Nephron (organoid): Measurements from ENCODE around the gene PYGL.

Source experiments
- H3K27ac Mint-ChIP-seq, 3 experiments: 2 replicates each; pipeline ENCODE4 v1.8.0; 2020; ENCODE audit warnings: mixed read lengths in 3 of 3, mild to moderate bottlenecking in 2 of 3, moderate library complexity in 1 of 3
- H3K27me3 Mint-ChIP-seq: 2 replicates; pipeline ENCODE4 v1.8.0; 2021; ENCODE audit warnings: low read depth, mild to moderate bottlenecking, moderate library complexity, mixed read lengths
- H3K36me3 Mint-ChIP-seq: 2 replicates; pipeline ENCODE4 v1.8.0; 2020; ENCODE audit warnings: low read depth, mixed read lengths
- H3K4me1 Mint-ChIP-seq: 2 replicates; pipeline ENCODE4 v1.8.0; 2020; ENCODE audit warnings: mixed read lengths
- H3K4me3 Mint-ChIP-seq, 3 experiments: 2 replicates each; pipeline ENCODE4 v1.8.0; 2020; ENCODE audit warnings: mild to moderate bottlenecking in 3 of 3, mixed read lengths in 3 of 3, moderate library complexity in 2 of 3
- H3K9me3 Mint-ChIP-seq: 2 replicates; pipeline ENCODE4 v1.8.0; 2020; ENCODE audit warnings: mixed read lengths
- CTCF ChIP-seq, 3 experiments: fragments of 200-600 bp; sonication (generic); IDR thresholded peaks; one replicate each; pipeline ENCODE4 v1.5.0; 2021; ENCODE audit warnings: antibody characterized with exemption in 3 of 3; ENCODE audit not compliant: unreplicated experiment in 3 of 3

PYGL gene

GRCh38 chr14:50859296-50859624 is 85.0 kb downstream of the PYGL start:
- H3K4me3 Mint-ChIP-seq: peak overlapping the region in 2 of 3 experiments; percentile 12 to 27
- peaks cover 7% of the 10 kb centered on the region for H3K27me3 Mint-ChIP-seq
- H3K36me3 Mint-ChIP-seq: no peaks in the 10 kb centered on the region
- peak overlapping the region; percentile 74 to 96 (median 94) for H3K27ac Mint-ChIP-seq
- H3K9me3 Mint-ChIP-seq: no peaks in the 10 kb centered on the region
- no peak for TF ChIP-seq CTCF (IDR thresholded peaks at IDR 0.05; ENCODE audit: unreplicated experiment in 3 of 3)
- H3K4me1 Mint-ChIP-seq: peaks cover 25% of the 10 kb centered on the region

GRCh38 chr14:50856660-50857059 is 87.6 kb downstream of the PYGL start:
- no peak for TF ChIP-seq CTCF (IDR thresholded peaks at IDR 0.05; ENCODE audit: unreplicated experiment in 3 of 3)
- Mint-ChIP-seq H3K27ac (no peak overlapping the region), H3K4me3 (no peak overlapping the region), H3K4me1 (peaks cover 14% of the 10 kb centered on the region), H3K36me3 (no peaks in the 10 kb centered on the region), H3K27me3 (peaks cover 7% of the 10 kb centered on the region), H3K9me3 (no peaks in the 10 kb centered on the region)

- Mint-ChIP-seq H3K9me3 (no peaks in the 10 kb centered on the region), H3K4me1 (peaks cover 13% of the 10 kb centered on the region), H3K4me3 (no peak overlapping the region), H3K27me3 (peaks cover 7% of the 10 kb centered on the region), H3K36me3 (no peaks in the 10 kb centered on the region), H3K27ac (no peak overlapping the region)
- no peak for TF ChIP-seq CTCF (IDR thresholded peaks at IDR 0.05; ENCODE audit: unreplicated experiment in 3 of 3)
Measured at GRCh38 chr14:50855558-50855957, 88.7 kb downstream of the PYGL start.
